Left cardiac atrium (tissue), 4 donors: ENCODE data around the gene SECTM1. TPM values are rescaled to one million over a fixed set of nuclear protein-coding genes. Genes with fewer than 3 reads are reported as not detected.
"Not testable (repeated sequence)": the region's sequence is repeated elsewhere in the genome, so short reads cannot be mapped to it uniquely, and the experiment has no call there.

Experiments
- ATAC-seq, 2 donors: fragments of 200-7000 bp; cut with Tn5 transposase; one replicate each; pipeline ENCODE4 v1.9.1; 2020; ENCODE audit warnings: mild to moderate bottlenecking in 2 of 2, moderate library complexity in 2 of 2
- DNase-seq: peaks from one replicate; pipeline ENCODE4 v3.0.0-alpha.2; 2020
- intact Hi-C, 2 donors: fragments of 100-400 bp; cut with DNase I; formaldehyde crosslinking; loops; one replicate each; pipeline versions ENCODE4 v1.14.1 to v1.15.1; 2022 to 2023
- long read RNA-seq: library from polyadenylated mRNA; unstranded; transcript quantifications from one replicate; pipeline ENCODE4 v2.0.0, GENCODE V29; 2021
- total RNA-seq, 2 donors: library from RNA; stranded (reverse); fragmentation: NEBNext Ultra II Directional; extraction: Animal tissue kit (Norgen Biotek cat#: 25700); gene quantifications; one replicate each; pipeline ENCODE4 v1.2.1, GENCODE V29; 2021
- donor health status: DM: no; HTN: yes; CAD: no.
- donor health status: DM: no; HTN: yes; CAD: no; lungs with severe emphysema.
- donor health status: DM: yes; HTN: yes; CAD: no.
- donor health status: Dilated cardiomyopathy.

SECTM1 gene
- 10 to 100 TPM in 1 of 2 donors, 1 to 10 TPM in 1; 6.6 to 12.6 TPM for total RNA-seq
- long read RNA-seq = 0 reads

DNA sequence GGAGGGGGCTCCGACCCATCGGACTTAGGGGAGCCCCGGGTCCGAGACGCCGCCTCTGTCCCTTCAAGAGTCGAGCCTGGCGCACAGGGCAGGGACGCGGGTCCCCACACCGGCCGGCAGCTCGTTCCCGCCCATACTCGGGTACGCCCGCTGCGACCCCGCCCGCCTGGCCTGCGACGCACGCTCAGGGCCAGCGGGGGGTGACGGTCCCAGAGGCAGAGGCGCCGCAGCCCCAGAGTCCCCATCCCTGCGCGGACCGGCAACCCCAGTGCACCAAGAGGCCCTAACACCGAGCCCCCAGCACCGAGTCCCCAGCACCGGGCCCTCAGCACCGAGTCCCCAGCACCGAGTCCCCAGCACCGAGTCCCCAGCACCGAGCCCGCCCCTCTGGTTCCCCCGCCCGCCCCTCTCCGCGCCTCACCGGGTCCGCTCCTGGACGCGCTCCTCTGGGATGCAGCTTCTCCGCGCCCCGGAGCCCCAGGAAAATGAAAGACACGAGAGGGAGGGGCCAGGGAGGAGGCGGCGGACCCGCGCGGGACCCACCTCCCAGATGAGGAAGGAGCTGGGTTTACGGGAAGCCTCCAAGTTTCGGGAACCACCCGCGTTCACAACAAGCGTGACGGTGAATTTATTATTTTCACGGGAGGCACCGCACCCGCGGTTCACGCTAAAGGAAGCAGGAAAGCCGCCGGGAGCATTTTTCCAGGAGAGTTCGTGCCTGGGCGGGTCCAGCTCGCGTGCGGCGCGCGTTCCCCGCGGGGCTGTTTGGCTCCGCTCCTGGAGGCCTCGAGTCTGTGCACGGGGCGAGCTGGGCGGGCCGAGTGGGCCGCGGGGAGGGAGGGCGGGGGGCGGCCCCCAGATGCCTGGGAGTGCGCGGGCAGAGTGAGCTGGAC, at the start of gene SECTM1:
Gene SECTM1 (minus strand): TSS at position 488 of the 893 bp plus-strand sequence. CDS start 6,526 bp downstream, outside the sequence.
- intact Hi-C loops = no loop called here
- ATAC-seq (peak; percentile 42 to 44), DNase-seq (peak; percentile 64)

DNA sequence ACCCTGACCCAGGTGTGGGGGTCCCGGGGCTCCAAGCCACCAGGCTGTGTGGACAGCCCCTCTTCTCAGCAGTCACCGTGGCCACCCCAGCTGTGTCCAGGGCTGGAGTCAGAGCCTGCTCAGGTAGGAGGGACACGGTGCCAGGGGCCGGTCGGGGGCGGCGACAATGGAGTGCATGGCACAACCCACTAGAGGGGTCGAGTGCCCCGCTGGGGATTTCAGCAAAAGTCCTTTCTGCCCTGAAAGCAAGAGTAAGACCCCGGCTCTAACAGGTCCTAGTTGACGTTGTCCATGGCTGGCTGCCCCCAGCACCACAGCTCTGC, 49.3 kb upstream of the SECTM1 start:
- no peak for ATAC-seq
- peak; percentile 15 for DNase-seq
- intact Hi-C loops = no loop called here

DNA sequence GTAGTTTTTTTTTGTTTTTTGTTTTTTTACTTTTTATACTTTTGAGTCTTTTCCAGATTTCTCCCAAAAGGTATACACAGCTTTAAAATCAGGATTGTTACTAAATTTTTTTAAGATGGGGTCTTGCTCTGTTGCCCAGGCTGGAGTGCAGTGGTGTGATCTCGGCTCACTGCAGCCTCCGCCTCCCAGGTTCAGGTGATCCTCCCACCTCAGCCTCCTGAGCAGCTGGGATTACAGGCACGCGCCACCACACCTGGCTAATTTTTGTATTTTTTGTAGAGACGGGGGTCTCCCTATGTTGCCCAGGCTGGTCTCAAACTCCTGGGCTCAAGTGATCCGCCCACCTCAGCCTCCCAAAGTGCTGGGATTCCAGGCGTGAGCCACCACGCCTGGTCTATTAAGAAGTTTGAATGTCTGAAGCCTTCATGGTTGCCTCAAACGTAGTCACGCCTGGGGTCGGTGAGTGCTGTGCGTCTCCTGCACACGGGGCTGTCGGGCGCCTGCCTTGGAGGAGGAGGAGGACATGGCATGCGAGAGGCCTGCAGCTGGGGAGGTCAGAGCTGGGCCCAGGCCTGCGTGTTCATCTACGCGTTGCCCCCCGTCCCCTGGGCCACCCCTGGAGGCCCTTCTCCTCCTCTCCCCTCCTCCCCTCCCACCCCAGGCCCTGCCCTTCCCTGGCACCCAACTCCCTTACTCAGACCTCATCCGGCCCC, 48.8 kb upstream of the SECTM1 start:
- DNase-seq = not testable (repeated sequence)

DNA sequence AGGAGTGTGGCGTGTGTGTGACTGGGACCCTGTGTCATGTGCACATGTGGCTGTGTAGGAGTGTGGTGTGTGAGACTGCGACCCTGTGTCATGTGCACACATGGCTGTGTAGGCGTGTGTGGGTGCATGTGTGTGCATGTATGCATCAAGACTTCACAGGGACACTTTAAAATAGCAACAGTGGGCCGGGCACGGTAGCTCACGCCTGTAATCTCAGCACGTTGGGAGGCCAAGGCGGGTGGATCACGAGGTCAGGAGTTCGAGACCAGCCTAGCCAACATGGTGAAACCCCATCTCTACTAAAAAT, 48.1 kb upstream of the SECTM1 start:
- ATAC-seq, intact Hi-C loops, DNase-seq: not testable (repeated sequence)

More for the DNA sequence above, 48.8 kb upstream of the SECTM1 start:
- intact Hi-C loops, ATAC-seq: not testable (repeated sequence)

DNA sequence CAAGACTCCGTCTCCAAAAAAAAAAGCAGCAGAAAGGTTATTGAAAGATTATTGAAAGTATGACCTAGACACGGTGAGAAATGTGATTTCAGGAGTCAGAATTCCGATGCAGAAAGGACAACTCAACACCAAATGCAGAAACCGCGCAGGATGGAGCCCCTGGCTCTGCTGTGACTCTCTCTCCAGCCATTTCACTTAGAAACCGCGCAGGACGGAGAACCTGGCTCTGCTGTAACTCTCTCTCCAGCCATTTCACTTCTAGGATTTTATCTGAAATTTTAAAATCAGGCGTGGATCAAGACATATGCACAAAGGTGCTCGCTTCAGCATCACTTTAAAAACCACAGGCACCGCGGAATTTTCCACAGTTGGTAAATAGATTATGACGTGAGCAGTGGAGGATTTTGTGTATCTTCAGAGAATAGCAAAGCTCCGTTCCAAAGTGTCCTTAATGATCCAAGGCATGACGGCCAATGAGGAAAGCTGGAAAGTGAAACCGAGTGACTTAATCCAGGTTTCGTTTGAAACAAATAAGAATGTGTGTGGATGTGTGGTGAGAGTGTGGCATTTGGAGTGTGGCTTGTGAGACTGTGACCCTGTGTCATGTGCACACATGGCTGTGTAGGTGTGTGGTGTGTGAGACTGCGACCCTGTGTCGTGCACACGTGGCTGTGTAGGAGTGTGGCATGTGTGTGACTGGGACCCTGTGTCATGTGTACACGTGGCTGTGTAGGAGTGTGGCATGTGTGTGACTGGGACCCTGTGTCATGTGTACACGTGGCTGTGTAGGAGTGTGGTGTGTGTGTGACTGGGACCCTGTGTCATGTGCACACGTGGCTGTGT, 47.5 kb upstream of the SECTM1 start:
- intact Hi-C loops = no loop called here
- ATAC-seq (no peak), DNase-seq (no peak)

DNA sequence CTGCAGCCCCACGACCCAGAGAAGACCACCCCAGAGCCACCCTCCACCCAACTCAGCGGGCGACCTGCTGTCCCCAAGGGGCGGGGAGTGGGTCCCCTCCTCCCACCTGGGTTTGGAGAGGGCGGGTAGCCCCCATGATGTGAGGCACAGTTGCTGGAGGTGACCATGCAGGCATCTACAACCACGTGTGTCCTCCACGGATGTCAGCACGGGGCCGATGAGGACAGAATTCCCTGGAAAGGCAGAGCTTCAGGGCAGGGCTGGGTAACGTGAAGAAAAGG, 45.1 kb upstream of the SECTM1 start:
- ATAC-seq (no peak), DNase-seq (no peak)
- intact Hi-C loops = no loop called here

DNA sequence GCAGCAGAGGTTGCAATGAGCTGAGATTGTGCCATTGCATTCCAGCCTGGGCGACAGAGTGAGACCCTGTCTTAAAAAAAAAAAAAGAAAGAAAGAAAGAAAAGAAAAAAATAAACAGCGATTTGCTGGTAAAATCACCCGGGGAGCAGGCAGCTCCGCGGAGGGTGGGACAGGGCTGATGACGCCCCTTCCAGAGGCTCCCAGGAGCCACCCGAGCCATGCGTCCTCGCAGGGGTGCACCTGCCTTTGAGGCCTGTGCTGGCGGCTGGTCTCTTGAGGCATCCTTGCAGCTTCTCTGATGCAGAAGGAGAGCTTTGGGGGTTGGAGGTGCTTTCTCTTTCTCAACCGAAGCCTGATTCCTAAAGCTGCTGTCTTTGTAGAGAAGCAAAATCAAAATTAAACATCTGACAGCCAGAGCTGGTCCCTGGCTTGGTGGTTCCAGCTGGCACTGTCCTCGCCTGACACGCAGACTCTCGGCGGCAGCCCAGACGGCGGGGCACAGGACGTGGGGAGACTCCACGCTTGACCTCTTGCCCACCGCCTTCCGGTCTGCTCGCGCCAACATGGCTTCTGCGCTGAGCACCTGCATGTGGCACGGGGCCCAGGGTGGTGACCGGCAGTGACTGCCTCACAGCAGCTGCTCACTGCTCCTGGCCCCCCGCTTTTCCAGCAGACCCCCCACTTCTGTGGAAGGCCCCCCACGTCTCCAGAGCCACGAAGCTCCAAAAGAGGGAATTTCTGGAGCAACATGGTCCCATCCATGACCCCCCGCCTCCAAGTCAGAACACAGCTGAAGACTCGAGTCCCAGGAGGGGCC, 44.6 kb upstream of the SECTM1 start:
- intact Hi-C loops = no loop called here
- DNase-seq (peak; percentile 11), ATAC-seq (no peak)

DNA sequence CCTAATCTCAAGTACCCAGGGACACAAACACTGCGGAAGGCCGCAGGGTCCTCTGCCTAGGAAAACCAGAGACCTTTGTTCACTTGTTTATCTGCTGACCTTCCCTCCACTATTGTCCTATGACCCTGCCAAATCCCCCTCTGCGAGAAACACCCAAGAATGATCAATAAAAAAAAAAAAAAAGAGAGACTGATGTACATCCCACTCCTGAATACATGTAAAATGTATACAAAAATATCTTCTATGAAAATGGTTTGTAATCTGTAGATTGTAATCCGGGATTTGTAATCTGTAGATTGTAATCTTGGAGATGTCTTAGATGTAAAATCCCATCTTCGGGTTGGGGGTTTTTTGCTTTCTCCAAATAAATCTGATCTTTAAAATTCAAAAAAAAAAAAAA, 43.7 kb upstream of the SECTM1 start:
- intact Hi-C loops, ATAC-seq: not testable (repeated sequence)

DNA sequence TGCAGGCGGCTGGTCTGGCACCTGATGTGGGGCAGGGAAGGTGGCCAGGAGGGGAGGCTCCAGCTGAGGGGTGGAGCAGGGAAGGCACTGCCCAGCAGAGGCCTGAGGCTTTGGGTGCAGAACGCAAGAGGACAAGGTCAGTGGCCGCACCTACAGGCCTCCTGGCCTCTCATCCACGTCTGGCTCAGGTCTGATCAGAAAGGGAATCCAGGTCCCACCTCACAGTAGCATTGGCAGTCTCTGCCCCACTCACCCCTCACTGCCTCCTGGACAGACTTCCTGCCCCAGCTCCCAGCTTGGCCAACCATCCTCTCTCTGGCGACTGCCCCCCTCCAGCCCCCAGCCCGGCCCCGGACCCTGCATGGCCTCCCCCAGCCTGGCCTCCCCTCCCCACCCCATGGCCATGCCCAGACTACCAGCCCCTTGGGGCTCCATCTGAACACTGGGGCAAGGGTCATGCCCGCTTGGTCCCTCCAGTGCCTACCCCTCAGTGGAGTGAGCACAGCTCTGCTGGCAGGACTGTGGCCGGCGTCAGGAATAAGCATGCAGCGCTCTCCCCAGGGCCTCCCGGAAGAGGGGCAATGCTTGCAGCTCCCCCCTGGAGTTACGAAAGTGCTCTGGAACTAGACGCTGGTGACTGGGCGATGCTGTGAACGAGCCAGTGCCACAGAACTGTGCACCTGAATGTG, 42.6 kb upstream of the SECTM1 start:
- intact Hi-C loops = no loop called here
- ATAC-seq (no peak), DNase-seq (peak; percentile 14)

More for the DNA sequence above, 43.7 kb upstream of the SECTM1 start:
- DNase-seq = not testable (repeated sequence)

DNA sequence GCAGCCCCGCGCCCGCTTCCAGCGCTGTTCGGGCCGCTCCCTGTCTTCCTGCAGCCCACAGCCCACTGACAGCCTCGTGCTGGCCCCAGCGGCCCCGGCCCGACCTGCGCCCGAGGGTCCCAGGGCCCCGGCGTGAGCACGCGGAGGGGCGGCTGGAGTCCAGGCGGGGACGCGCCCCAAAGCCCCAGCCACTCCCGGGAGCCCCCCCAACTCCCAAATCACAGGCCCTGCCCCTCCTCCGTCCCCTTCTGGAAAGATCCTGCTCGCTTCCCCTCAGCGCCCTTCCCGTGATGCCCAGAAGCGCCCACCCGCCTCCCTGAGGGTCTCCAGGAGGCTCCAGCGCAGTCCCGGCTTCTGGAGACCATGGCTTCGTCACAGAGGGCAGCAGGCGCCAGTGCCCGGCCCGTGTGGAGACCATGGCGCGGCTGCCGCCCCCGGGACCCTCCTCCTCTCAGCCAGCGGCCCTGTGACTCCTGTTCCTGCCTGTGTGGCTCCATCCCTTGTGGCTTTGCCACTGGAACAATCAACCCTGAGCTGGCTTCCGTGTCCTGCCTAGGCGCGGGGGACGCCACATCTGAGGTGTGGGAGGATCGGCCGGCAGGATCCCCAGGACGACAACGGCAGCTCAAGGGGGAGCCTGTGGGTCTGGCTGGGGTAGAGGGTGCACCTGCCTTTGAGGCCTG, 41.9 kb upstream of the SECTM1 start:
- ATAC-seq (no peak), DNase-seq (peak; percentile 14)
- intact Hi-C loops = no loop called here

DNA sequence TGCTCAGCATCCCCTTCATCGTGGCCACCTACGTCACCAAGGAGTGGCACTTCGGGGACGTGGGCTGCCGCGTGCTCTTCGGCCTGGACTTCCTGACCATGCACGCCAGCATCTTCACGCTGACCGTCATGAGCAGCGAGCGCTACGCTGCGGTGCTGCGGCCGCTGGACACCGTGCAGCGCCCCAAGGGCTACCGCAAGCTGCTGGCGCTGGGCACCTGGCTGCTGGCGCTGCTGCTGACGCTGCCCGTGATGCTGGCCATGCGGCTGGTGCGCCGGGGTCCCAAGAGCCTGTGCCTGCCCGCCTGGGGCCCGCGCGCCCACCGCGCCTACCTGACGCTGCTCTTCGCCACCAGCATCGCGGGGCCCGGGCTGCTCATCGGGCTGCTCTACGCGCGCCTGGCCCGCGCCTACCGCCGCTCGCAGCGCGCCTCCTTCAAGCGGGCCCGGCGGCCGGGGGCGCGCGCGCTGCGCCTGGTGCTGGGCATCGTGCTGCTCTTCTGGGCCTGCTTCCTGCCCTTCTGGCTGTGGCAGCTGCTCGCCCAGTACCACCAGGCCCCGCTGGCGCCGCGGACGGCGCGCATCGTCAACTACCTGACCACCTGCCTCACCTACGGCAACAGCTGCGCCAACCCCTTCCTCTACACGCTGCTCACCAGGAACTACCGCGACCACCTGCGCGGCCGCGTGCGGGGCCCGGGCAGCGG, 41.2 kb upstream of the SECTM1 start:
- intact Hi-C loops = no loop called here
- peak; percentile 8 for DNase-seq
- no peak for ATAC-seq

DNA sequence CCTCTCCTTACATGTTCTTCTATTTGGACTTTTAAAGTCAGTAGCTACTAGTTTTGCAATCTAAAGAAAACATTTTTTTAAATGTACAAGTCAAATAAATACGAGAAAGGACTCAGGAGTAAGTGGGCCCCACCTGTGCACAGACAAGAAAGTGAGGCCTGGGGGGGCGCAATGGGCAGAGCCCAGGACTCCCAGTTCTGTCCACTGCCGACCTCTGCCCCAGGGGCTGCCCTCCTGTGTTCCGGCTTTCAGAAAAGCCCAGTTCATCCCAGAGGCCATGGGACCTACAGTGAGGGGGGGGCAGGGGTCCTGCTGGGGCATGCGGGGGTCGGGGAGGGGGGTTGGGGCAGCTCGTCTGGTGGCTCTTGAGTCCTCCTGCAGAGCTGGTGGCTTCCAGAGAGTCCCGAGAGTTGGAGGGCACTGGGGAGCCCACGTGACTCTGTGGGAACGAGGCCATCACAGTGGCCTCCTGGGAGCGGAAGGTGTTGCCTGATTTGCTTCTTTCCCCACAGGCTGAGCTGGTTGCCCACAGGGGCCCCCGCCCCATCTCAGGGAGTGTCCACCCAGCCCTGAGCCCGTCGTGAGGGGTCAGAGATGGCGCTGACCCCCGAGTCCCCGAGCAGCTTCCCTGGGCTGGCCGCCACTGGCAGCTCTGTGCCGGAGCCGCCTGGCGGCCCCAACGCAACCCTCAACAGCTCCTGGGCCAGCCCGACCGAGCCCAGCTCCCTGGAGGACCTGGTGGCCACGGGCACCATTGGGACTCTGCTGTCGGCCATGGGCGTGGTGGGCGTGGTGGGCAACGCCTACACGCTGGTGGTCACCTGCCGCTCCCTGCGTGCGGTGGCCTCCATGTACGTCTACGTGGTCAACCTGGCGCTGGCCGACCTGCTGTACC, 40.4 kb upstream of the SECTM1 start:
- ATAC-seq (no peak), DNase-seq (peak; percentile 13)
- intact Hi-C loops = no loop called here

DNA sequence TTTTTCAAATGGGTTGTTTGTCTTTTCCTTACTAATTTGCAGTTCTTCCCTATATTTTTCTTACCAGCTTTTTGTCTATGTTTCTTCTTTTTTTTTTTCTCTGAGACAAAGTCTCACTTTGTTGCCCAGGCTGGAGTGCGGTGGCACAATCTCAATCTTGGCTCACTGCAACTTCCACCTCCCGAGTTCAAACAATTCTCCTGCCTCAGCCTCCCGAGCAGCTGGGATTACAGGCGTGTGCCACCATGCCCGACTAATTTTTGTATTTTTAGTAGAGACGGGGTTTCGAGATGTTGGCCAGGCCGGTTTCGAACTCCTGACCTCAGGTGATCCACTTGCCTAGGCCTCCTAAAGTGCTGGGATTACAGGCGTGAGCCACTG, 39.5 kb upstream of the SECTM1 start:
- intact Hi-C loops, DNase-seq, ATAC-seq: not testable (repeated sequence)

DNA sequence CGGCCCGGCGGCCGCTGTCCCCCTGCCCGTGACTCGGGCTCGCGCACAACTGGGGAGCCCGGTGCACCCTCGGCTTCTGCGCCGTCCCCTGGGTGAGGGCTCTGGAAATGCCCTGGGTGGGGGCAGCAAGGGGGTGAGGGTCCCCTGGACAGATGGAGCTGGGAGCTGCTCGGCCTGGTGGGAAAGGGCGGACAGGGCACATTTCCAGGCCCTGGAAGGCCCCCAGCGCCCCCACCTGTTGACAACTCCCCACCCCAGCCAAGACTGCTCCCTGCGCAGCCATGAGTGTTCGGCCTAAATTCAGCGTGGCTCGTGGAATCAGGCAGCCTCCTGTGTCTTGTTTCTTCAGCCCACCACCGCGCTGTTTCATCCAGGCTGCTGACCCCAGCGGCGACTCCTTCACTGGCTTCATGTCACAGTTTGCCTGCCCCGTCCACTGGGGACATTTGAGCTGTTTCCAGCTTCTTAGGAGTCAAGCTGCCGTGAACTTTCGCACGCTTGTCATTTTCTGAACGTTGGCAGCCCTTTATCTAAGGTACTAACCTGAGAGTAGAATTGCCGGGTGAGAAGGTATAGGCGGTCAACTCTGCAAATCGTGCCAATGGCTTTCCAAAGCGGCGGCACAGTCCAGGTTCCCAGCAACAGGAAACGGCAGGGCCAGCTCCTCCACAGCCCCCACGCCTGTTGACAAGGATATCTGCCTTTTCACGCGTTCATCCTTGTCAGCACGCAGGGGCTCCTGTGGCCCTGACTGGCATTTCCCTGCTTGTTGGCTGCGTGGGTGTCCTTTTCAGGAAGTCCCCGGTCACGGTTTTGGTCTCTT, 38.9 kb upstream of the SECTM1 start:
- DNase-seq = peak; percentile 18
- peak in 1 of 2 donors; percentile 38 for ATAC-seq
- intact Hi-C loops = no loop called here
